GM12873 (cell line): ENCODE measurements around the gene PEX19.

Source experiments
- TF ChIP-seq, protein P1 (sequence below): IDR thresholded peaks from 2 replicates; pipeline ENCODE4 v1.5.1; 2012; ENCODE audit warnings: low read depth, mild to moderate bottlenecking, moderate library complexity, low read length, control low read depth; ENCODE audit not compliant: insufficient read depth; ENCODE audit errors: missing control alignments

The PEX19 gene

DNA sequence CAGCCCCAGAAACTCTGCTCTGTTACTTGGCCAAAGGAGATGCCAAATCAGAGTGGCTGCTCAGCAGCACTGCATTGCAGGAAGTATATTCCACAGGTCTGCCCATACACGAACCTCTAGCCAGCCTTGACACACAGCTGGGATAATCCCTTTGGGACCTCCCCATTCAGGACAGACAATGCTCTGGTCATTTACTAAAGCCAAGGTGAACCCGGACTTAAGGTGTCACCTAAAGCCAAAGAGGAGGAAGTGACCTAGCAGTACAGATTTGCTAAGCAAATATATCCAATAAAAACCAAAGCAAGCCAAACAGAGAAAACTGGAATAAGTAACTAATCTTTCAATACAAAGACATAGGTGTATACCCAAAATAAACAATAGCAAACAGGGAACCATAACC, 30.4 kb upstream of the PEX19 start:
- TF ChIP-seq, protein P1, sequence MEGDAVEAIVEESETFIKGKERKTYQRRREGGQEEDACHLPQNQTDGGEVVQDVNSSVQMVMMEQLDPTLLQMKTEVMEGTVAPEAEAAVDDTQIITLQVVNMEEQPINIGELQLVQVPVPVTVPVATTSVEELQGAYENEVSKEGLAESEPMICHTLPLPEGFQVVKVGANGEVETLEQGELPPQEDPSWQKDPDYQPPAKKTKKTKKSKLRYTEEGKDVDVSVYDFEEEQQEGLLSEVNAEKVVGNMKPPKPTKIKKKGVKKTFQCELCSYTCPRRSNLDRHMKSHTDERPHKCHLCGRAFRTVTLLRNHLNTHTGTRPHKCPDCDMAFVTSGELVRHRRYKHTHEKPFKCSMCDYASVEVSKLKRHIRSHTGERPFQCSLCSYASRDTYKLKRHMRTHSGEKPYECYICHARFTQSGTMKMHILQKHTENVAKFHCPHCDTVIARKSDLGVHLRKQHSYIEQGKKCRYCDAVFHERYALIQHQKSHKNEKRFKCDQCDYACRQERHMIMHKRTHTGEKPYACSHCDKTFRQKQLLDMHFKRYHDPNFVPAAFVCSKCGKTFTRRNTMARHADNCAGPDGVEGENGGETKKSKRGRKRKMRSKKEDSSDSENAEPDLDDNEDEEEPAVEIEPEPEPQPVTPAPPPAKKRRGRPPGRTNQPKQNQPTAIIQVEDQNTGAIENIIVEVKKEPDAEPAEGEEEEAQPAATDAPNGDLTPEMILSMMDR, result no peak

DNA sequence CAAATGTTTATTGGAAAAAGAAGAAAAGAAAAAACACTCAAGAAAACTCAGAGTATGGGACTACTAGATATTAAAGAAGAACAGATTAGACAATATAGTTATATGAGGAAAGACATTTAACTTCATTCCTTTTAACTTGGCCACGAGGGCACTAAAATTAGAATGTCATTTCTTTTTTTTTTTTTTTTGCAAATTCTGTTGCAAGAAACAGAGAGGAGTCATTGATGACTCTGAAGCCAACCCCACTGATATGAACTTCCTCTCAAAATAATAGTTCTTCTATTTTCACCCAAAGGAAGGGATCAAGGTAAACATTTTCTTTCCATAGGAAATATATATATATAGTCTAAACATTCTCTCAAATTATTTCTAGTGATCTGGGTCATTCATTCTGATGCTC, 24.6 kb upstream of the PEX19 start:
- TF ChIP-seq, protein P1, result no peak

DNA sequence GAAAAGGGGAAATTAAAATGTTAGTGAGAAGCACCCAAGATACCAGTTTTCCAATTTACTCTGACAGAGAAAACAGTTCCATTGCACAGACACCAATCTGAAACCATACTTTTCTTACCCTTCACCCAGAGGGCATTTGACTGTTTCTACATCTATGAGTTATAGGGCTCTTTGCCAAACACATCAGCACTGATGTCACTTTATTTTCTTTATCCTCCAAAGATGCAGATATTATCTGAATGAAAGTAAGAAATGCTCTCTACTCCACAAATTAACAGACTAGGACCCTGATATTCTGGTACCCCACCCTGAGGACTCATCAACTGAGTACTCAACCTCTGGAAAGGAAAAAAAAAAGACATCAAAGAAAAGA, 24.2 kb upstream of the PEX19 start:
- TF ChIP-seq, protein P1, result no peak

DNA sequence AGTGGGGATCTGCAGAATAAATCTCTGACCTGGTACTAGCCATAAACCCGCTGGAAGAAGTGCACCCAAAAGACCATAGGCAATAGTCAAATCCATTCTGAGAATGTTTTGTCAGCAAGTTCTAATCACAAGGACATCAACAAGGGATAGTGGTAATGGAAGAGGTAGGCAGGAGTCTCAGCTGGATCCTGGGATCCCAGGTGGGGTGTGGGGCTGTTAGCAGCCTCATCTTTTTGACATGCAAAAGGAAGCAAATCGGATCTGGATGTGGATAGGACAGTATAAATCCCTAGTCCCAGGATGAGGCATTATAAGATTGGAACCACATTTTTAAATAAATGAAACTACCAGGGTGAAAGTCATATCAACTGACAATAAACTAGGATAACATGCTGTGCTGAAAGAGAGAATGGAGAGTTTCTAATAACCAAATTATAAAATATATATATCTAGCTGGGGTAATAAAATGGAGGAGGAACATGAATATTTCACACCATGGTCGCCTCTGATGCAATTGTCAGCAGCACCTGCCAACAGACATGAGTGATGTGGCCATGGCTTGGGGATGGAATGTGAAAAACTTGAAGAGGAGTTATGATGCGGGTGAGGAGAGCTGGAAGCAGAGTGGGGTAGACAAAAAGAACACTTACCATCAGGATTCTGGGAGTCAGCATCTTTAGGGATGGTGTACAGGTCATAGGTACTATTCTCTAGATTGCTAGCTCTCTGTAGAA, 23.7 kb upstream of the PEX19 start:
- TF ChIP-seq, protein P1, result no peak

DNA sequence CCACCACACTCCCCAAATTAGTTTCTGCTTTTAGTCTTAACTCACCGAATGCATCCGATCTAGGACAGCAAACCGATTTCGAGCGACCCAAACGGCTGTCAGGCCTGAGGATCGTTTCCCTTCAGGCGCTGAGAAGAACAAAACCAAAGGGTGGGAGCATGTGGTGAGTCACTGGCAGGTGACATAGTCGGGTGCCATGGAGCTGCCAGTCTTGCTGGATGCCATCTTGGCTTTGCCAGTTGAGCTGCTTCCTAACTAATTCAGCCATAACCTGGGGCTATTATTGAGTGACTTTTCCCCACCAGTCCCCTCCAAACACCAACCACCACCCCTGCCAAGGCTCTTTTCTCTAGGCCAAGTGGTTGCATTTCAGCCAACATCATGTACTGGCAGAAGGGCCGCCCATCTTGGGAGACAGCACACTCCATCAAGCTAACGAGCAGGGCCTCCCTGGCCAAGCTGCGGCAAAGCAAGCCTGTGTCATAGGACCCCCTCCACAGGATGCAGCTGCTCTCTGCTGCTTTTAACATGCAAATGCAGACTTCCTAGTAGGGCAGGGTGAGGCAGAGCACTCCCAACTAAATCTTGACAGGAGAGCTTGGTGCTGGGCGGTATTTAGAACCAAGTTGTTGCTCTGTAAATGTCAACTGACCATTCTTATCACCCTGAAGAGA, 22.3 kb upstream of the PEX19 start:
- TF ChIP-seq, protein P1, result no peak

DNA sequence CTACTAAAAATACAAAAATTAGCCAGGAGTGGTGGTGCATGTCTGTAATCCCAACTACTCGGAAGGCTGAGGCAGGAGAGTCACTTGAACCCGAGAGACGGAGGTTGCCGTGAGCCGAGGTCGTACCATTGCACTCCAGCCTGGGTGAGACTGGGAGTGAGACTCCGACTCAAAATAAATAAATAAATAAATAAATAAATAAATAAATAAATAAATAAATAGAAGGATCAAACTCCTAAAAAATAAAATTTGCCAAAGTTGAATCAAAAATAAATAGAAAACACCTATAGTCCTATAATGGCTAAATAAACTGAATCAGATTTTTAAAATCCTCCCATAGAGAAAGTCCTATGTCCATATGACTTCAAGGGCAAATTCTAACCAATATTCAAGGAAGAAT, 15.2 kb upstream of the PEX19 start:
- TF ChIP-seq, protein P1, result no peak

DNA sequence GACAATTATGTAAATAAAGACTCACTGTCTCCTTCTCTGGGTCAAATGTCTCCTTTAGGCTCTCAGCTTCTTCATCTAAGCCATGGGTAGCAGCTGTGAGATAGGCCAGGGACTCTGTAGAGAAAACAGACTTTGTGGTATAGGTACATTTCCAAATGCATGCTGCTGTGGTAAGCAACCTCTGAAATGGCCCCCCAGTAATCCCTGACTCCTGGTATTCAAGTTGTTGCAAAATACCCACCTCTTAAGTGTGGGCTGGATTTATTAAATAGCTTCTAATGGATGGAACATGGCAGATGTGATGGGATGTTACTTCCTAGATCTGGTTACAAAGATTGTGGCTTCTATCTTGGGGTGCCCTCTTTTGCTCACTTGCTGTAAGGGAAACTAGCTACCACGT, 11.1 kb upstream of the PEX19 start:
- TF ChIP-seq, protein P1, result no peak
